Subcutaneous abdominal adipose tissue (tissue), 5 donors: ENCODE measurements around the gene NEXN.

Source experiments
- H3K27ac ChIP-seq: one replicate; pipeline ENCODE4 v1.7.0; 2013; ENCODE audit warnings: low read depth, mild to moderate bottlenecking, inconsistent platforms, low read length, moderate library complexity
- H3K27me3 ChIP-seq, 5 donors: one replicate each; pipeline ENCODE4 v1.7.0; 2013; ENCODE audit warnings: low read length in 5 of 5, inconsistent platforms in 1 of 5; ENCODE audit not compliant: control insufficient read depth in 5 of 5, insufficient read depth in 4 of 5
- H3K36me3 ChIP-seq, 5 donors: one replicate each; pipeline ENCODE4 v1.7.0; 2013; ENCODE audit warnings: low read length in 5 of 5; ENCODE audit not compliant: control insufficient read depth in 5 of 5, insufficient read depth in 5 of 5
- H3K4me1 ChIP-seq, 5 donors: one replicate each; pipeline ENCODE4 v1.7.0; 2013; ENCODE audit warnings: low read length in 5 of 5, mild to moderate bottlenecking in 3 of 5, moderate library complexity in 1 of 5; ENCODE audit not compliant: control insufficient read depth in 5 of 5, insufficient read depth in 5 of 5
- H3K4me3 ChIP-seq, 5 donors: one replicate each; pipeline ENCODE4 v1.7.0; 2013; ENCODE audit warnings: low read length in 5 of 5, low read depth in 1 of 5
- H3K9ac ChIP-seq, 5 donors: one replicate each; pipeline ENCODE4 v1.7.0; 2013; ENCODE audit warnings: low read length in 5 of 5, mild to moderate bottlenecking in 4 of 5, moderate library complexity in 3 of 5
- H3K9me3 ChIP-seq, 5 donors: one replicate each; pipeline ENCODE4 v1.7.0; 2013; ENCODE audit warnings: low read length in 5 of 5; ENCODE audit not compliant: control insufficient read depth in 5 of 5
- donor health status: healthy.
- donor health status: healthy.
- donor health status: healthy.
- donor health status: healthy.
- donor health status: healthy.

NEXN gene

GRCh38 chr1:77929806-77930205 lies 41.4 kb downstream of the NEXN start:
- Histone ChIP-seq H3K4me1 (no peaks in the 10 kb centered on the region), H3K27ac (no peak overlapping the region), H3K36me3 (peaks cover 3 to 22% (median 12%) of the 10 kb centered on the region in 5 donors), H3K27me3 (no peaks in the 10 kb centered on the region), H3K4me3 (no peak overlapping the region), H3K9me3 (no peaks in the 10 kb centered on the region), H3K9ac (no peak overlapping the region)

GRCh38 chr1:77938651-77939050 lies 50.2 kb downstream of the NEXN start:
- H3K9ac ChIP-seq, result no peak overlapping the region
- H3K27me3 ChIP-seq, result no peaks in the 10 kb centered on the region
- H3K4me1 ChIP-seq, result peaks cover 0 to 5% (median 0%) of the 10 kb centered on the region in 5 donors
- no peak overlapping the region for H3K27ac ChIP-seq
- peaks cover 0 to 3% (median 0%) of the 10 kb centered on the region in 5 donors for H3K9me3 ChIP-seq
- peaks cover 3 to 30% (median 12%) of the 10 kb centered on the region in 5 donors for H3K36me3 ChIP-seq
- H3K4me3 ChIP-seq, result no peak overlapping the region

- Histone ChIP-seq H3K9ac (no peak overlapping the region), H3K4me3 (no peak overlapping the region), H3K9me3 (peaks cover 0 to 3% (median 0%) of the 10 kb centered on the region in 5 donors), H3K27me3 (no peaks in the 10 kb centered on the region), H3K36me3 (peaks cover 16 to 49% (median 26%) of the 10 kb centered on the region in 5 donors), H3K27ac (no peak overlapping the region), H3K4me1 (no peaks in the 10 kb centered on the region)
Observed at GRCh38 chr1:77940921-77941570, 52.6 kb downstream of the NEXN start.

- Histone ChIP-seq H3K9me3 (peaks cover 0 to 3% (median 0%) of the 10 kb centered on the region in 5 donors), H3K36me3 (peaks cover 27 to 65% (median 30%) of the 10 kb centered on the region in 5 donors), H3K27me3 (no peaks in the 10 kb centered on the region), H3K4me1 (no peaks in the 10 kb centered on the region), H3K9ac (no peak overlapping the region), H3K27ac (no peak overlapping the region), H3K4me3 (no peak overlapping the region)
Observed at GRCh38 chr1:77942400-77943140, 54.1 kb downstream of the NEXN start.

- Histone ChIP-seq H3K36me3 (peaks cover 27 to 73% (median 50%) of the 10 kb centered on the region in 5 donors), H3K27ac (no peak overlapping the region), H3K27me3 (no peaks in the 10 kb centered on the region), H3K9ac (no peak overlapping the region), H3K4me1 (peaks cover 0 to 9% (median 6%) of the 10 kb centered on the region in 5 donors), H3K9me3 (no peaks in the 10 kb centered on the region), H3K4me3 (no peak overlapping the region)
Observed at GRCh38 chr1:77945345-77945744, 56.9 kb downstream of the NEXN start.

DNA sequence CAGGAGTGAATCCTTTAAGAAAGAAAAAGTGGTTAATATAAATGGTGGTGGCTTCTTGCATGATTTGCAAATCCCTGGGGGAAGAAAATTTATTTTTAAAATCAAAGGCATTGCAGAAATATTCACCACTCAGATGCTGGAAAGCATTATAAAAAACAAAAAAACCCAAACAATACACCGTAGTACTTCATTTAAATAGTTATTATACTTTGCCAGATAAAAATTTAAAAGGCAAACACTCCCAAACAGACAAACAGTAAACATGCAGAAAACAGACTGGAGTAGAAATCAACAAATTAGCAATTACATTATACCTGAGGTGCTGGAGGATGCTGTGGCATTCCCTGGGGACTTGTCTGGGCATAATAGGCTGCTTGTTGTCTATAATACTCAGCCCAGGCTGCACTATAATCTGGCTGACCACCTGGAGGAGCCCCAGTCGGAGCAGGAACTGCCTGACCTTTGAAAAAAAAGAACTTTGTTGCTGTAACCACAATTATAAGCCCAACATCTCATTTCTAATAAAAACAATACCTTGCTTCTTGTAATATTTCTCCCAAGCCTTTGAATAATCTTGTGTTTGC lies 60.5 kb downstream of the NEXN start:
- no peak overlapping the region for H3K4me3 ChIP-seq
- H3K9ac ChIP-seq, result peak overlapping the region in 1 of 5 donors; percentile 3
- no peak overlapping the region for H3K27ac ChIP-seq
- no peaks in the 10 kb centered on the region for H3K27me3 ChIP-seq
- peaks cover 0 to 12% (median 6%) of the 10 kb centered on the region in 5 donors for H3K4me1 ChIP-seq
- no peaks in the 10 kb centered on the region for H3K9me3 ChIP-seq
- H3K36me3 ChIP-seq, result peaks cover 31 to 70% (median 65%) of the 10 kb centered on the region in 5 donors

- no peaks in the 10 kb centered on the region for H3K27me3 ChIP-seq
- H3K9ac ChIP-seq, result no peak overlapping the region
- H3K4me1 ChIP-seq, result peaks cover 0 to 12% (median 6%) of the 10 kb centered on the region in 5 donors
- H3K4me3 ChIP-seq, result no peak overlapping the region
- H3K27ac ChIP-seq, result no peak overlapping the region
- H3K36me3 ChIP-seq, result peaks cover 46 to 80% (median 72%) of the 10 kb centered on the region in 5 donors
- no peaks in the 10 kb centered on the region for H3K9me3 ChIP-seq
Observed at GRCh38 chr1:77950873-77951272, 62.4 kb downstream of the NEXN start.

- H3K4me1 ChIP-seq, result peaks cover 0 to 12% (median 6%) of the 10 kb centered on the region in 5 donors
- H3K27ac ChIP-seq, result no peak overlapping the region
- peaks cover 48 to 83% (median 76%) of the 10 kb centered on the region in 5 donors for H3K36me3 ChIP-seq
- H3K4me3 ChIP-seq, result no peak overlapping the region
- H3K9ac ChIP-seq, result no peak overlapping the region
- no peaks in the 10 kb centered on the region for H3K9me3 ChIP-seq
- no peaks in the 10 kb centered on the region for H3K27me3 ChIP-seq
Observed at GRCh38 chr1:77951328-77951727, 62.9 kb downstream of the NEXN start.

- Histone ChIP-seq H3K9ac (no peak overlapping the region), H3K27ac (no peak overlapping the region), H3K36me3 (peaks cover 44 to 87% (median 76%) of the 10 kb centered on the region in 5 donors), H3K27me3 (no peaks in the 10 kb centered on the region), H3K4me1 (peaks cover 0 to 10% (median 6%) of the 10 kb centered on the region in 5 donors), H3K4me3 (no peak overlapping the region), H3K9me3 (no peaks in the 10 kb centered on the region)
Observed at GRCh38 chr1:77953907-77954306, 65.5 kb downstream of the NEXN start.

- Histone ChIP-seq H3K9me3 (no peaks in the 10 kb centered on the region), H3K36me3 (peaks cover 48 to 90% (median 79%) of the 10 kb centered on the region in 5 donors), H3K9ac (no peak overlapping the region), H3K4me3 (no peak overlapping the region), H3K27ac (no peak overlapping the region), H3K27me3 (no peaks in the 10 kb centered on the region), H3K4me1 (peaks cover 0 to 6% (median 3%) of the 10 kb centered on the region in 5 donors)
Observed at GRCh38 chr1:77954521-77954920, 66.1 kb downstream of the NEXN start.
